Hippocampal formation (tissue), 2 donors: ENCODE results near the gene NDUFA9.

Experiments
- DNase-seq, 2 donors: peaks; one replicate each; lab custom pipeline; 2025; lab: John Stamatoyannopoulos, UW

Gene NDUFA9

GRCh38 chr12:4690760-4691159, 41.8 kb downstream of the NDUFA9 start:
- no peak for DNase-seq
